NCI-H2196 treated with DMSO at 0.1 percent for 48 hours (cell line): ENCODE data around the gene DELE1.

ENCODE experiments used
- DNase-seq: peaks from one replicate; lab custom pipeline; 2025; ENCODE audit not compliant: unreplicated experiment; lab: John Stamatoyannopoulos, UW

The DELE1 gene

GRCh38 chr5:141954194-141954593 lies 30.5 kb downstream of the DELE1 start:
- no peak for DNase-seq

DNA sequence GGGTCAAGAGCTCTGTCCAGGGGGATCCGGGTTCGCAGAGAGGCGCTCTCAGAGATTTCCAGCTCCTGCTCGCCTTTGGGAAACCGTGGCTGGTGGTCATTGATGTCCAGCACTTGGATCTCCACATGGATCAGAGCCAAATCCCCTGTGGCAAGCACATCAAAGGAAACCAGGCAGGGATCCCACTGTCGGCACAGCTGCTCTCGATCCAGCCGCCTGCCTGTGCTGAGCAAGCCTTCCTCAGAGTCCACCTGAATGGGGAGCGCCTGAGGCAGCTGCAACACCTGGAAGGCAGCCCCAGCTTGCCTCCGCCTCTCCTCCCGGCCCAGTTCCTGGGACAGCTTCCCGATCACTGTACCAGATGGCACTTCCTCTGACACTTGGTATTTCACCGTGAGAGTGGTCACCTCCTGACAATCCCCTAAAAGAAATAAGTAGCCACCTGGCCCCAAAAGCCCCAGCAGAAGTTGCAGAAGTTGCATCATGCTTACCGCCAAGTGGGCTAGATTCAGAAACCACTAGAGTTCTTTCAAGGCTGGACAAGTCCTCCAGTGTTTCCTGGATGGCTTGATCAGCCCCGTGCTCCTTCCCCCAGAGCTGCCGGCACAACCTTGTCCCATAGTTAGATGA lies 33.8 kb downstream of the DELE1 start:
- DNase-seq, result no peak

DNA sequence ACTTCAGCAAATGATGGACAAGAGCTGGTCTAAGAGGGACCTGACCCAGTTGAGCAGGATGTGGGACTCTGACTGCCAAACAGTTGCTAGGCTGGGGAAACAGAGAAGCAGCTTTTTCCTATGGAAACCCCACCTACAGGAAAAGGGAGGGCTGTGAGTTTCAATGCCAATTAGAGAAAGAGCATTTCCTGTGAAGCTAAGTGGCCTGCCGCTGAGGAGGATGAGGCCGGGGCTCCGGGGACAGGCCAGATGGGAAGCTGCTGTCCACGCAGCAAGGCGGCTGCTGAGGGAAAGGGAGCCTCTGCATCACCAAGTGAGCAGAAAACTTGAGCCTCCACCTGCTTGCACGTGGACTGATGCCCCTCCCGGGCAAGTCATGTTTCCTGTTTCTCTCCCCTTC lies 34.4 kb downstream of the DELE1 start, which contains the start of gene PCDH12:
Gene PCDH12, minus strand, starts transcription at position 90 of the 400 bp plus-strand sequence. CDS start 351 bp downstream, outside the sequence.
- DNase-seq, result no peak

DNA sequence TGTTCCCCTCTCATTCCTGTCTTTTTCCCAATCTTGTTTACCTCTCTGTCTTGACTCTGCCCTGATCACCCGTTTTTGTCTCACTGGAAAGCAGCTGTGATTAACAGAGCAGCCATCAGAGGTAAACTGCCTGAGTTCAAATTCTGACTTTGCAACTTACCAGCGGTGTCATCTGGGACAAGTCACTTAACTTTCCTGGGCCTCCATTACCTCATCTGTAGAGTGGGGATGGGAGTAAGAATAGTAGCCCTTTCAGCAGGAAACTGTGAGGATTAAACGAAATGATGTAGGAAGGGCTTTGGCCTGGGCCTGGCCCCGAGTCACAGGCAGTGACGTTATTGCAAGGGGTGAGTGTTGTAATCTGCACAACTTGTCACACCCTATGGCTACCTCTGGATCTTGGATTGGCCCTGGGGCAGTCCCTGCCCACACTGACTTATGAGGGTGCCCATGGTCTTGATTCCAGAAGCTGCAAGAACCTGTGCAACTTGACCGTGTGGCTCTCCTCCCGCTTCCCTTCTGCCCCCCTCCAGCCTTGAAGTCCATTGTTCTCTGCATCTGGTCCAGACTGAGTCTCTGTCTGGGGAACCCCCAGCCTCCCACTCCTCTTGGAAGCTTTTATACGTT lies 35.0 kb downstream of the DELE1 start:
- no peak for DNase-seq

DNA sequence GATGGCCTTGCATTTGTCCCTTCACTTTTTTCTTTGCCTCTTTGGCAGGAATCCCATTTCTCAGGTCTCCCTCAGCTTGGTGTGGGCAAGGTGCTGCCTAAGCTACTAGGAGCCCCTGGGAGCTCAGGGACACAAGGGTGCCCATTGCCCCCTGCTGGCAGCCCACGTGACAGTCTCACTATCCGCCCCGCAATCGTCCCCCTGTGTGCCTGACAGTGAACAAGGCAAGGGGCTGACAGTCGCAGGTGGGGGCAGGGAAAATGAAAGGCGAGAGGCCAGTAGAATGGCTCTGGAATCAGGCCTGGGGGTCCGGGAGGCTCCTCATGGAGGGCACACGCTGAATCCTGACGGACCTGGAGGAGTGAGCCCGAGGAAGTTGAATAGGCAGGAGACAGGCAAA lies 36.3 kb downstream of the DELE1 start:
- DNase-seq, result no peak

DNA sequence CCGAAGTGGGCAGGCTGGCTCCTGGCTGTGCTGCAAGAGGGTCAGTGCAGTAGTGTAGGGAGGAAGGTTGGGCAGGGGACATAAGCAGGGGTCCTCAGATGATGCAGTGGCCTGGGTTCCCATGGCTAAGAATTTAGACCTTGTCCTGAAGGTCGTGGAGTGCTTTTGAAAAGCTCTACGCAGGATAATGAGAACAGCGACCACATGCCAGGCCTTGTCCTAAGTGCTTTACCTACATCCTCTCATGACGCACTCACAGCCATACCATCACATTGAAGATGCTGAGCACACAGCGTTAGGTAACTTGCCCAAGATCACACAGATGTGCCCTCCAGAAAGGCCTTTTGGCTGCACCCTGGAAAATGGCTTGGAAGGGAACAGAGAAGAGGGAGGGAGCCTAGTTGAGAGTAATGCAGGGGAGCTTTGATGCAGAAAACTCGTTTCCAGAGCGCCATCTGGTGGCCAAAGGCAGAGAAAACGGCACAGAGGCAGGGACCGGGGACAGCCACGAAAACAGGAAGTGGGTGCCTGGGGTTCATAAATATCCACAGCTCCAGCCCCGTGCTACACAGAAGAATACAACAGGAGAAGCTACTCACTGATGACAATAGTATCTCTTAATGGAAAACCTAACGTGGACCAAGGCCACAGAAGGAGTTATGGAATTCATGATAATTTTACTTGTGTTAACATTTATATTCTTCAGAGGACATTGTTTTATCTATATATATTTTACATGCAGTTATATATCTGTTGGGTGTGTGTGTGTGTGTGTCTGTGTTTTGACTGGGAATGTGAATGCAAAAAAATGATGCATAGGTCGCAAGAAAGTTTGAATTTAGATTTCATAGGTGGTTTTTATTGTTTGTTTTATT lies 37.0 kb downstream of the DELE1 start:
- peak; percentile 81 for DNase-seq

DNA sequence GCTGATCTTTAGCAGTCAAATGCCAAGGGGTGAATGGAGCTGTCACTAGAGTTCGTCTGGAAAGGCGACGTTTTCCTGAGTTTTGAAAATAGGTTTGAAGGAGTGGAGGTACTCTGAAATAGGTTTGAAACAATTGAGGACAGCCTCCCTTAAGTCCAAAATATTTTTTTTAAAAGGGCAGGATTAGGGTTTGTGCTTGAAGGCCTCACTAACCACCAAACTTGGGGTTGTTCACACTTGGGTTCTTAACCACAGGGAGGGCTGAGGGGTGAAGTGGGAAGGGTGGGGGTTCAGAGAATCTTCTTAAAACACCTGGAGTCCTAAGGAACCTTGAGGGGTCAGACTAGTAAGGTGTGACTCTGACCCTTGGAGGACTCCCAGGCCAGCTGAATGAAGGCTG lies 37.8 kb downstream of the DELE1 start:
- no peak for DNase-seq

DNA sequence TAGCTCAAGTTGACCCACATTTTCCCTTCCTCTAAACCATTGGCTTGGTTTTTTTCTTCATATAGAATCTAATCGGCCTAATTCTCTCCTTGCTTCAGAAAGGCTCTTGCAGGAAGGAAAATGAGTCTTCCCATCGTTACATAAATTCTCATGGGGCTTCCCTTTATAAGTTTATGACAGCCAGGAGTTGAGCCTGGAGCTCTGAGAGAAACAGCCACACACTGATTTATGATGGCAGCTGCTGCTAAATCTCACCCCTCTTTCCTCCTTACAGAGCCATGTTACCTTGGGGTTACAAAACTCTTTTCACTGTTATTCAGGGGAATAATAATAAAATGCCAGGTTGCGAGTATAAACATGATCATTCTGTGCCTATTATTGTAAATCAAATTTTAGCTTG lies 40.0 kb downstream of the DELE1 start:
- no peak for DNase-seq

DNA sequence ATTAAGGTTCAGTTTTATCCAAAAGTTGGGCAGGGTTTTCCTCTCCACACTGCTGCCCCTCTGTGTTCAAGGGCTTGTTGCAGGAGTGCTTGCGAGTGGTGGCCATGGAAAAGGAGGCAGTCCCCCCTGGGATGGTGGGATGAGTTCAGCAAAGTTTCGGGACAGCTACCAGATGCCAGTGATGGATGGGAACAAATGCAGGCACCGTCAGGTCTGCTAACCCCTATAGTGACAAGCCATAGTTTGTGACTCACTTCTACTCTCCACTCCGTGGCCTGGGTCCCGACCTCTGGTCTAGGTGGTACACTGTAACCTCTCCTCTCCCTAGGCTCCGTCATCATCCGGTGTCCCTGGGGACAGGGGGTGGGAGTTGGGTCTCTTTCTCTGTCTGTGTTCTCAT lies 41.4 kb downstream of the DELE1 start:
- DNase-seq, result no peak

GRCh38 chr5:141966275-141966962 lies 42.7 kb downstream of the DELE1 start:
- DNase-seq, result no peak

- no peak for DNase-seq
Observed at GRCh38 chr5:141966963-141967333, 43.3 kb downstream of the DELE1 start.

DNA sequence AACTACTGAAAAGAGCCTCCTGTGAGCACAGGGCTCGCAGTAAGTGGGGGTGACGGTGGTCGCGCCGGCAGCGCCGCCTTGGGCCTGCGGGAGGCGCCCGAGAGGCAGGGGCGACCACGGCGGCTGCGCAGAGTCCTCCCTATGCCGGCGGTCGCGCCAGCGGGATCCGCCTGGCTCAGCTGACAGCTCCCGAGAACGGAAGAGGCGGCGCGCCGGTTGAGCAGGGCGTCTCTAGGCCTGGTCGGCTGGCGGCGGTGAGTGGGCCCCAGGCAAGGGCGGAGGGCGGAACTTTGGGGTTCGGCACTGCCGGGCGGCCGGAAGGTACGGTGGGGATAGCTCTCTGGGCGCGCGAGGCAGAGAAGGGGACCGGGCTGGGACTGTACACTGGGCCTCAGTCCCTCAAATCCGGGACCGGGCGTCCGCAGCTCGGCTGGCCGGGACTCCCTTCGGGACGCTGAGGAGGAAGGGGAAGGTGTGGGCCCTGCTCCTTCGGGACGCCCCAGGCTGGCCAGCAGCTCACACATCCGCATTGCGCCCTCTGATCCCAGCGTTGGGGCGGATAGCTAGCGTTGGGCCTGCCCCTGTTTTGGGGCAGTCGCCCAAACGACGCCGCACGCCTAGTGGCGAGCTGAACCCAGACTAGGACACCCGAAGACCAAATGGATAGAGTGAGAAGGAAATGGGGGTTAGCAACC lies 45.4 kb downstream of the DELE1 start, which contains the start of gene RNF14:
Gene RNF14, plus strand, starts transcription at position 192 of the 695 bp plus-strand sequence. CDS start 4,484 bp downstream, outside the sequence.
- peak; percentile 84 for DNase-seq

GRCh38 chr5:141969783-141970771 lies 46.4 kb downstream of the DELE1 start:
- no peak for DNase-seq

DNA sequence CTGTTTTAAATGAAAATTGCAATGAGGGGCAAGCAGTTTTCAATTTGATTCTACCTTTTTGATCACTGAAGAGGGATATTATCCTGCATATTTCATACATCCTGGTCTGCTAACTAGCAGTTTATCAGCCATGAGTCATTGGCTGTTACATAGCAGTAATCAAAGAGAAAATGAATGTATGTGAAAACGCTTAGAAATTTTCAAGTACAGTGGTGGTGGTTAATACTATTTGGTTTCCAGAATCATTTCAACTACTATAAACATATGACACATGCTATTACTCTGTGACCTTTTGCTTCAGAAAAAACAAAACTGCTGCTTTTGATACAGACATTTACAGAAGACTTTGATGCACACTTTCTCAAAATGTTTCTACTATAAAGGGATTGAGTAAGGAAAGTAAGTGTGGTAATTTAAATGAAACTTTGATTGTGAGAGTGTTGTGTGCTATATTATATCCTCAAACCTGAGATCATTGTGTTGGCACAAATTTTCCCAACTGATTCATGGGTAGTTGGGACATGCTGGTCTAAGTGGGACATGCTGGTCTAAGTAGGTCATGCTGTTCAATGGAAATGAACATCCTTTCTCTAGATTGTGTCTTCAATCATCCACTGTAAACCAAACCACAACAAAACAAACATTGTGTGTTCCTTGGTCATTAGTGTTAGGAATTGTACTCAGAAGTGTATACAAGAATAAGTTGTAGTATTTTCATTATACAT lies 50.4 kb downstream of the DELE1 start:
- no peak for DNase-seq

GRCh38 chr5:141976176-141976575 lies 52.5 kb downstream of the DELE1 start:
- no peak for DNase-seq

GRCh38 chr5:141978389-141978788 lies 54.7 kb downstream of the DELE1 start:
- no peak for DNase-seq

- DNase-seq, result no peak
Observed at GRCh38 chr5:141982626-141983025, 59.0 kb downstream of the DELE1 start.

DNA sequence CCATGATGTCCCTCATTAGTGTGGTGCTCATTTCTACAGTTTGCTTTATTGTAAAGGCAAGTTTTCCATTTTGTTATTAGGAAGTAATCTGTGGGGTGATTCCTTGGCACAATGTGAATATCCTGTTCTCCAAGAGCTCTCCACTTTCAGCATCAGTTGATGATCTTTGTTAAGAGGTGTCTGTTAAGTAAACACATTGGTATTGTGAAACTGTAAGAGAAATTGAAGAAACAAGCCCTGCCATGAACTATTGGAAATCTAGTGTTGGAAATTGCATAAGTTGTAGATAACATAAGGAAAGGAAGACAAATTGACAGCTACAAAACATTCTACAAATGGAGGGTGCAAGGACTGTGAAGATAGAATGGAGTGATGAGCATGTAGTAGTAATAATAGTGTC lies 62.4 kb downstream of the DELE1 start:
- DNase-seq, result no peak

- no peak for DNase-seq
Observed at GRCh38 chr5:141989720-141990119, 66.0 kb downstream of the DELE1 start.
